K562 treated with DMSO at 1 percent for 12 hours (cell line): Measurements from ENCODE around the gene PCBP4. TPM values are rescaled to one million over a fixed set of nuclear protein-coding genes. Genes with fewer than 3 reads are reported as not detected.

Source experiments
- total RNA-seq: library from RNA; unstranded; fragments of 300-600 nt; gene quantifications from 2 replicates; pipeline ENCODE4 v1.2.3, GENCODE V29; 2022; ENCODE audit not compliant: insufficient read depth

Gene PCBP4
- total RNA-seq: 10.2 and 14.6 TPM in 2 replicates

DNA sequence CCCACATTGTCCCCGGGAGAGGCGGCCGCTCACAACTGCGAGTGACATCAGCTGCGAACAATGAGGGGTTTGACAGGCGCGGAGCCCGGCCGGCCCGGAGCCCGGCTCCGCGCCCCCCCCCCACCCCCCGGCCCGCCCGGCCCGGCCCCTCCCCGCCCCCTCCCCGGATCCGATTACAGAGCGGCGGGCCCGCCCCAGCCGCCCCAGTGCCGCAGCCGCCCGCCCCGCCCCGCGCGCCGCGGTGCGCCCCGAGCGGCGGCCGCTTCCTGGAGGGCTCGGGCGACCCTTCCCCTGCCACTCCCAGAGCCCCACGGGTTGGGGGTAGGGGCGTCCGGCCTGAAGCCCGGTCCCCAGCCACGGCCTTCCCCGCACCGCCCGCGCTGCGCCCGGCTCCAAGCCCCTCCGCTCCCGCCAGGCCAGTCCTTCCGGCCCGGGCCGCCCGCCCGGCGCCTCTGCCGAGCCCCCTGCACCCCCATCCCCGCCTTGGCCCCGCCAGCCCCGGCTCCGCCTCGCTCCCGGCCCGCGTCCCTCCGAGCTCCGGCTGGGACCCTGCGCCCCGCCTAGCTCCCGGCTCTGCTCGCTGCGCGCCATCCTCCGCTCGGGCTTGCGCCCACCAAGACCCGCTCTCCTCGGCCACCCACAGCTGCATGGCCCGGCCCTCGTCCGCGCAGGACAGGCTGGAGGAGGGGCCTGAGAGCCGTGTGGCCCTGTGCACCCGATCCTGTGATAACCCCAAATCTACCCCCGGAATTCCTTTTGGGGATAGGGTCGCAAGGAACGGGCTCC, at the start of gene PCBP4:
Gene PCBP4 (minus strand): TSS at position 71 of the 786 bp plus-strand sequence. CDS start 6,214 bp downstream, outside the sequence.

DNA sequence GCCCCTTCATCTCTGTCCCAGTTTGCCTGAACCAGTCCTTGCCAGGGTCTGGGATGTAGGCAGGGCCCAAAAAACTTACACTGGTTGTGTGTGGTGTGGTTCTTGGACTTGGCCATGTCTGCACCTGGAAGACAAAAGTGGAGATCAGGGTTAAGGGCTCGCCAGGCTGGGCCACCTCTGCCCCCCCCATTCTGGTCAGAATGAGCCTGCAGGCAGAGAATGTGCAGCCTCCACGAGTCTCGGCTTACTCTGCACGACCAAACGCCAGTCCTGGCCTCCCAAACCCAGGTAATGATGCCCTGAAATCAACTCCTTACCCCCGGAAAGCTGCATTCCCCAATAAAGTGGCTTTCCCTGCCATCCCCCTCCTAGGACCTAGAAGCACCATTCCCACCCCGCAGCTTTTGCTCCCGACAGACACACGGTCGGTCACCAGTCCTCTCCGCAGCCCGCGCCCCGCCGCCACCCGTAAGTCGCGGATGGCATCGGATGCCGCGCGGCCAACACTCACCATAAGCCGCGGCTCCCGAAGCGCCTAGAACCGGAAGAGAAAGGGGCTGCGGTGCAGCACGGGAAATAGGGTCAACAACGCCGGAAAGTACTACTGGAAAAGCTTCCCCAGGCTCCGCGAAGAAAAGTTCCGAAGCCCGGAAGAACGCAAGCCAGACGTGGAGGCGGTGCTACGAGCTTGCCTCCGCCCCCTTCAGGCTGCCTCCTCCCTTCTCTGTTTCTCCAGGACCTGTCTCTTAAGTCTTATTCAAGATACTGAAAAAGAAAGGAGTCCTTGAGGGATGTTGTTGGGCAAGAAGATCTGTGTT, 28.3 kb upstream of the PCBP4 start, which contains the start of gene RPL29:
Gene RPL29 (minus strand): TSS at position 550 of the 818 bp plus-strand sequence. CDS start 434 bp downstream, at position 116.

DNA sequence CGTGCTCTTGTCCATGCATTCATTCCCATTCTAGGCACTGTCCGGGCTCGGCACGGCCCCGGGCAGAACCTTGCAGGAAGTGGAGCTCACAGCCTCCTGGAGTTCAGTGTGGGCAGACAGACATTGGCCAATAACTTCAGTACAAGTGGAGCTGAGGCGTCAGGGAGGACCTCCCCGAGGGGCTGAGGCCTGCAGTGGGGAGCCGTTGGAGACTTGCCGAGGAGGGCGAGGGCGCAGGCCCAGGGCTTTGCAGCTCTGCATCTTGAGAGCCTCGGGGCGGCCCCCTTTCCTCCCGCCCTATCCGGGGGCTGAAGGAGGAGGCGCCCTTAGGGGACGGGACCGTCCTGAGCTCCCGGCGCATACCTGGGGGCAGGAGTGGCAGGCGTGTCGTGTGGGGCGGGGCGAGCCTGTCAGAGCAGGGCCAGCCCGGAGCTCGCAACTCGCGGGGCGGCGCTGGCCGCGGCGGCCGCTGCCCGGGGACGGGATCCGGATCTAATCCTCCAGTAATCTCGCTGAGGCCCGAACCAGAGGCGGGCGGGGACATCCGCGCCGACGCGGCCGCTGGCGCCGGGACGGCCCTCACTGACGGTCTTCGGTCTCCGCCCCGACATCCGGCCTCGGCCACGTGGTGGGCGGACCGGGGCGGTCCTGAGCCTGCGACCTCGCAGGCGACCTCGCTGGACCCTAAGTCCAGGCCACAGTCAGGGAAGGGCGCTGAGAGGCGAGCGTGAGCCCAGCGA, 15.8 kb upstream of the PCBP4 start, which contains the start of gene ACY1:
Gene ACY1 (plus strand): TSS at position 698 of the 740 bp plus-strand sequence. CDS start 530 bp downstream, outside the sequence.

DNA sequence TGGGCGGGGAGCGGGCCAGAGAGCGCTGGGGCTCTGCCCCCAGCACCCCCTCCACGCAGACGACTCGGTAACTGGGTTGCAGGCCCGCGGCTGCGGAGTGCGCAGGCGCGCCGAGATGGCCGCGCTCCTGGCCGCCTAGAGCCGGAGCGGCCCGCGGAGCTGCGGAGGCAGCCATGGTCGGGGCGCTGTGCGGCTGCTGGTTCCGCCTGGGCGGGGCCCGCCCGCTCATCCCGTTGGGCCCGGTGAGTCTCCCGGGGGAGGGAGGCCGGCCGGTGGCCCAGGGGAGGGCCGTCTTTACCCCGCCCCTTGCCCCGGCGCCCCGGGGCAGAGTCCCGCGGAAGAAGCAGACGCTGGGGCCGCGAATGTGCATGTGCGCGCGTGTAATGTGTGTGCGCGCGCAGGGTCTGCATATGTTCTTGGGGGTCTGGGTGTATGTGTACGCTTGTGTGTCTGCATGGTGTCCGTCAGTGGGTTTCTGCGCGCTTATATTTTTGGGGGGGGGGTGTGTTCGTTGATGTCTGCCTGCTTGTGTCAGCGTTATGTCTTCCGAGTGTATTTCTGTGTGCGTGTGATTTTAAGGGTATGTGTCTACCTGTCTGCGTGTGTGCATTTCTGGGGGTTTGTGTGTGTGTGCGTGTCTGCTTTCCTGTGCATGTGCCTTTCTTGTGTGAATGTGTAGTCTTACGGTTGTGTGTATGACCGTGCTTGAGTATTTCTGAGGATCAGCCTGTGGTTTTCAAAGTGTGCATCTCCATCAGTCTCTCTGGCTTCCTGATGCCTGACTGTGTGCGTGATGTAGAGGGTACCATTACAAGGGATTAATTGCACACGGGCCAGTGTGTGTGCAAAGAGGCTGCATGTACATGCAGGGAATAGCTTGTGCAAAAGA, 8.0 kb upstream of the PCBP4 start, which contains the start of gene ABHD14A:
Gene ABHD14A (plus strand): TSS at position 102 of the 889 bp plus-strand sequence. CDS start 72 bp downstream, at position 174.

DNA sequence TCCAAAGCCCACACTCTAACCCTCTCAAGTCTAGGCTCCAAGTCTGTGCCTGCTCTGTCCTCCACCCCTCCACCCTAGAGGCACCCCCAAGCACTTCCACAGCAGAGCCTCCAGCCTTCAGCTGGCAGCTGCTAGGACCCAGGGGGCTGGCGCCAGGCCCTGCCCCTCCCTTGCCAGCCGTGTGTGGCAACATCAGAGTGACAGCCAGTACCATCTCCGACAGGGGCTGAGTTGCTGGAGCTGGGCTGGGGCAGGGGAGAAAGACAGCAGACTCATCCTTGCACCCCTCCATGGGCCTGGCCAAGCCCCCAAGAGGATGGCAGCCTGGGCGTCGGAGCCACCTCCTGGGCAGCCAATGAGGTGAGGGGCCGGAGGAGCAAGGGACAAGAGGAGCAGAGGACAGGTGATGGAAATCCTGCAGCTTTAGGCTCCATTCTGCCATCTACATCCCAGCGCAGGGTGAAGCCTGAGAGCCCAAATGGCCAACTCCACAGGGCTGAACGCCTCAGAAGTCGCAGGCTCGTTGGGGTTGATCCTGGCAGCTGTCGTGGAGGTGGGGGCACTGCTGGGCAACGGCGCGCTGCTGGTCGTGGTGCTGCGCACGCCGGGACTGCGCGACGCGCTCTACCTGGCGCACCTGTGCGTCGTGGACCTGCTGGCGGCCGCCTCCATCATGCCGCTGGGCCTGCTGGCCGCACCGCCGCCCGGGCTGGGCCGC, 11.9 kb downstream of the PCBP4 start, which contains the start of gene GPR62:
Gene GPR62 (plus strand): TSS at position 207 of the 718 bp plus-strand sequence. CDS start 272 bp downstream, at position 479.

DNA sequence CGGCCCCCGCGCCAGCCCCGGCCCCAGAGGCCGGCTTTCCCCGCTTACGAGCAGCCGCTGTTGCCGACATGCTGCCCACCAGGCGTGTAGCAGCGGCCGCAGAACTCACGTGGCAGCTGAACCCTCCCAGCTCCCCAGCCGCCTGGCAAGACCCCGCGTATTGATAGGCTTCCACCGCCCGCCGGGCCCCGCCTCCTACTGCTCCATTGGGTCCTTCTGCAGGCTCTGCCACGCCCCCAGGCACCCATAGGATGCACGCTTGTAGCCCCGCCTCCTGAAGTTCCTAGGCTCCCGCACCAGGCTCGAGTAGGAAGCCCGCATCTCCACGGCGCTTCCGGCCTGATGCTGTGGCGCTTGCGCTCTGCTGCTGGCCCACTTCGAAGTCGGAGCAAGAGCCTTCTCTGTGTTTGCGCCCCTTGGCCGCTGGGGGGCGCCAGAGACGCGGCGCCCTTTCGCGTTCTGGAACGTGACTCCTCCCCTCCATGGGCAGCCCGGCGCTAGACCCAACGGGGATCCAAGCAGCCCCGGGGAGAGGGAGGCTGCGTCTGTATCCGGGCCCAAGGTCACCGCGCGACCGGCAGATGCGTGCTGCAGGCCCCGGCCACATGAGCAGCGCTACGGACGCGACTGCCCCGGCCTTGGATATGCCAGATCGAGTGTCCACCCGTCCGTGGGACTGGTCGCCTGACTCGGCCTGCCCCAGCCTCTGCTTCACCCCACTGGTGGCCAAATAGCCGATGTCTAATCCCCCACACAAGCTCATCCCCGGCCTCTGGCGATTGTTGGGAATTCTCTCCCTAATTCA, 25.3 kb downstream of the PCBP4 start, which contains the start of the genes PARP3 and RRP9:
Gene PARP3 (plus strand): TSS at position 566 of the 805 bp plus-strand sequence. CDS start 993 bp downstream, outside the sequence.
Gene RRP9 (minus strand): TSS at position 107 of the 805 bp plus-strand sequence. CDS start 37 bp downstream, at position 70.

Other genes with a start within 250 kb of the PCBP4 start
- gene IQCF6, start 188.2 kb downstream of the PCBP4 start, total RNA-seq: not detected in 2 replicates
- not detected in 2 replicates for gene IQCF2, start 105.8 kb downstream of the PCBP4 start, total RNA-seq
- not detected in 2 replicates for gene IQCF5, start 91.9 kb downstream of the PCBP4 start, total RNA-seq
- gene IQCF1, start 64.1 kb downstream of the PCBP4 start, total RNA-seq: not detected in 2 replicates
- gene RRP9, start 25.6 kb downstream of the PCBP4 start, total RNA-seq: 13.1 and 22.7 TPM in 2 replicates
- gene PARP3, start 25.1 kb downstream of the PCBP4 start, total RNA-seq: 2.6 and 5.7 TPM in 2 replicates
- gene GPR62, start 12.1 kb downstream of the PCBP4 start, total RNA-seq: not detected in 2 replicates
- 44.1 and 66.9 TPM in 2 replicates for gene ABHD14B, start 6.6 kb upstream of the PCBP4 start, total RNA-seq
- gene ABHD14A, start 7.6 kb upstream of the PCBP4 start, total RNA-seq: 18.7 and 22.9 TPM in 2 replicates
- gene ACY1, start 16.1 kb upstream of the PCBP4 start, total RNA-seq: 37.6 and 46.6 TPM in 2 replicates
- 2,362 and 2,887 TPM in 2 replicates for gene RPL29, start 28.4 kb upstream of the PCBP4 start, total RNA-seq
- gene DUSP7, start 89.1 kb upstream of the PCBP4 start, total RNA-seq: 3.5 and 8.1 TPM in 2 replicates
- 22.4 and 25.5 TPM in 2 replicates for gene POC1A, start 187.0 kb upstream of the PCBP4 start, total RNA-seq
- gene ALAS1, start 230.7 kb upstream of the PCBP4 start, total RNA-seq: 34.1 and 73.7 TPM in 2 replicates